Stimulated activated CD4-positive, alpha-beta T cell treated with anti-CD3 and anti-CD28 coated beads, Interleukin-15, amount 100 ng/mL, for 1 hour (primary cell): ENCODE data around the gene PIGK.

Experiments used
- DNase-seq, 2 donors: peaks; one replicate each; pipeline ENCODE4 v3.0.0-alpha.2; 2020; ENCODE audit warnings: low read depth in 1 of 2, low spot score in 1 of 2

The PIGK gene

GRCh38 chr1:77100875-77101274 is 118.4 kb downstream of the PIGK start:
- DNase-seq = no peak

- no peak for DNase-seq
These were observed 122.6 kb downstream of the PIGK start for GRCh38 chr1:77096496-77097255.

GRCh38 chr1:77095236-77095635 is 124.0 kb downstream of the PIGK start:
- DNase-seq = no peak

- no peak for DNase-seq
These were observed 129.5 kb downstream of the PIGK start for GRCh38 chr1:77089756-77090155.

DNA sequence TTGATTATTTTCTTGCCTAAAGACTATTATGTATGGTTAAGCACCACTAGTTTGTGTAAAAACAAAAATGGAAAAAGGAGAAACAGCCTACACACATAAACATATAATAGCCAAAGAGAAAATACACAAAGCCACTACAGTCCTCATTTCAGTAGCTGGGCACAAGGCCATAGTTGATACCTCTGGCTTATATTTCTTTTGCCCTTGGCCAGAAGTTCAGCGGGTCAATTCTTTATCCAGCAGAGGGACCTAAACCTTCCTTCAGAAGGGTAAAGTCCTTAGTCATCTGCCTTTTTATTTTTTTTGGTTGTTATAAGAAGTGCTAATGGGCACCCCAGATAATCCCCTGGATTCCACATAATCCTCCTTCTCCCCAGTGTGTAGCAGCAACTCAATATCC is 134.1 kb downstream of the PIGK start:
- DNase-seq = no peak

- DNase-seq = no peak
These were observed 134.8 kb downstream of the PIGK start for GRCh38 chr1:77084457-77084856.

DNA sequence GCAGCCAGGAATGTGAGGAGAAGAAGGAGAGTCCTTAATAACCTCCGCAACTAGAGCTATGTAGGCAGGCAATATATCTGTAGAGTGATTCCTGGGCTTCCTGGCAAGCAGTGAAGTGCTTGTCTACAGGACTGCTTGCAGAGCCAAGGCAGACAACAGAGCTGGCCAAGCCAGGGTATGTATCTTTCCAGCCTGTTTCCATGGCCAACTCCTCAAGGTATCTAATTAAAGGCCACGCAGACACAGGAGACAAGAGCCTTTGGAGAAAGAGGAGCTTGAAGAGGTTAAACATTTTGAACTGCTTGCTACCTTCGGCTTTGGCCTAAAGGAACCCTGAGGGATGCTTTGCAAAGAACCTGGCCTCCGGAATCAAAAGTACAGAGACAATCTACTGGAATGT is 137.4 kb downstream of the PIGK start:
- no peak for DNase-seq

DNA sequence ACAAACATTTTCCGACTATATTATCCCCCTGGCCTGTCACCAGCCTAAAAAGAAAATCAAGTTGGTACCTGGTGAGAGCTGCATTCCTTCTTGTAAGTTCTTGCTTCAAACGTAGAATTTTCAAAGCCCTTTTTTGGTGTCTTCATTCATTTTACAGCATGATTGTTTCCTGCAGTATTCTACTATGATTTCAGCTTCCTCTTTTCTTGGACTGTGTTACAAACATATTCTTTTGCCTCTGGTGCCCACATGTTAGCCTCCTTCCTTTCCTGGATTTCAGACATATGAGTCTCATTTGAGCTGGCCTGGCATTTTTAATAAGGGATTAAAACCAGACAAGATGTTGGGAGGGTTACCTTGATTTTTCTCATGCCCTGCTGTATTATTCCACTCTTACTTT is 142.5 kb downstream of the PIGK start:
- no peak for DNase-seq

GRCh38 chr1:77068013-77068412 is 151.2 kb downstream of the PIGK start:
- DNase-seq = no peak

DNA sequence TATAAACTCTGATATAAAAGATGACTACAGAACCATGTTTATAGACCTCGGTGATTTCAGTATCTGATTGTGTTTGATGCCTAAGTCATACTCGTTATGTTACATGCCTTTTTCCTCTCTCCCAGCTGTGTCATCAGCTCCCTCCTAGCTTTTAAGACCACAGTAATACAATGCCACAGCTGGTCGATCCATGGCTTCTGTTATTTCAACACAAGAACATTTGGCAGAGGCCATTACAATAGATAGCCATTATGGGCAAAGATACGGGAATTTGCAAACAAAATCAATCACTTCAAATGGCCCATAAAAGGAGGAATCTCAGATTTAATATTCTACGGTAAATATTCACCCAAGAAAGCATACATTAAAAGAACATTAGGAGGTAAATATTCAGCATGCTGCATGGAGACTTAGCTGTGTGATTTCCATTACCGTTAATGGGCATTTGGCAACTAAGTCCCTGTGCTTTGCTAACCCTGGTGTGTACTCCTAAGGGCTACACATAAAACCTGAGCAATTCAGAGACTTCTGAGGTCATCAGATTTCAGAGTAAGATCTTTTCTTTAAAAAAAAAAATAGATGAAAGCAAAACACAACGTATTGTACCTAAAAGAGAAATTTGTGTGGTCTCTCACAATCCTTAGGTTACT is 153.4 kb downstream of the PIGK start:
- no peak for DNase-seq

DNA sequence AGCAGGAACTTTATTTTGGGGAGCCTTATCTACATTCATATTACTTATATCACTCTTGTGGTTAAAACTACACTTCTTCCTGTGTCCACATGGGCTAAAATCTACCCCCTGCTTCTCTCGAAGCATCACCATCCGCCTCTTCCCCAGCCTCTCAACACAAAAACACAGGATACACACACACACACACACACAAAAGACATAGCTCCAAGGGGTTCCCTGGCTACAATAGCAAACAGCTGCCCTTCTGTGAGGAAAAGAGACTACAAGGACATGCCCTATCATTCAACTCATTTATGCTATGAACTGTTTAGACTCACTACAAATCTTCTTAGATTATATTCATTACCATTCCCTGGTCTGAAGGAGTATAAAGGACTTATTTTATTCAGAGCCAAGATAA is 155.0 kb downstream of the PIGK start:
- DNase-seq = no peak

DNA sequence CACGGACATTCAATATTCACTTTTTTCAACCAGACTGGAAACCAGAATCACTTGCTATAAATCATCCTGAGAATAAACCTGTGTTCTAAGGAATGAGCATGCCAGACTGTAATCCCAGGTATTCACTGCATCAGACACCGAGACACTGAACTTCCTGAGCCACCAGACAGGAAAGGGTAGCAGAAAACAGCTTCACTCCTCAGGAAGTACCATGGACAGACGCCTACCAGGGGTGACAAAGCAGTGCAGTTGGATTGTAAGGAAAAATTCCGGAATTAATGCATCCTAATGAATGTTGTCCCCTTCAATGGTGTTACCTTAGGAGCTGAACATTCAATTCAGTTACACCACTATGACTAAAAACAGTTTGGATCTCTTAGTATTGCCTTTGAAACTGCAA is 156.1 kb downstream of the PIGK start:
- DNase-seq = no peak

GRCh38 chr1:77061162-77061561 is 158.1 kb downstream of the PIGK start:
- DNase-seq = no peak

- no peak for DNase-seq
These were observed 159.2 kb downstream of the PIGK start for GRCh38 chr1:77060000-77060399.

DNA sequence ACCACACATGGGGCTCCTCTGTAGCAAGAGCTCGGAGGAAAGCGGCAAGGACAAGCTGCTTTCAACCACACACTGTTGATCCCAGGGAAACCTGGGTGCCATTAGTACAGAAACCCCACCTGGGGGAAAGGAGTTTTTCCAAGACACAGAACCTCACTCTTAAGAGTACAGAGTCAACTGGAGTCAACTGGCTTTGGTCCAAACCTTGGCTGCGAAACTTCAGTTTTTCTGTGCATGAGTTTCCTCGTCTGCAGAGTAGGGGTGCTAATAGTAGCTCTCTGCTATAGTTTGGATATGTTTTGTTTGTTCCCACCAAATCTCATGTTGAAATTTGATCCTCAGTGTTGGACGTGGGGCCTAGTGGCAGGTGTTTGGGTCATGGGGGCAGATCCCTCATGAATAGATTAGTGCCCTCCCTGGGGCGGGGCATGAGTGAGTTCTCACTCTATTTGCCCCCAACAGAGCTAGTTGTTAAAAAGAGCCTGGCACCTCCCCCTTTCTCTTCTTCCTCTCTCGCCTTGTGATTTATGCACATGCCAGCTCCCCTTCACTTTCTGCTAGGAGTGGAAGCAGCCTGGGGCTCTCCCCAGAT is 161.1 kb downstream of the PIGK start:
- DNase-seq = no peak

DNA sequence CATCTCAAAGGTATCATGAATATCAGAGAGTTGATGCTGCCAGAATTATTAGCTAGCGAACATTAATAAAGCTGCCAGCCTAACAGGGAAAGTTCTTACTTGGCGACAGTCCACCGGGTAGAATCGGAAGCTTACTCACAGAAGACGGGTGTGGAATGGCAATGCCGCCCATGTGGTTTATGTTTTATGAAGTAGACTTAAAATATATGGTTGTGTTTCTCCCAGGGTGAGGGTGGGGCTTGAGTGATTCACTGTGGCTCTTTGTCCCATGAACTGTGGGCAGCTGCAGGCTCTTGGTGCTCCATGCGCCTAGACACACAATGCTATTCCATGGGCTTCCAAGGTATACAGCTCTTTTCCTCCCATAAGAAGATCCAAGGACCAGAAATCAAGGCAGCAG is 162.7 kb downstream of the PIGK start:
- DNase-seq = no peak

DNA sequence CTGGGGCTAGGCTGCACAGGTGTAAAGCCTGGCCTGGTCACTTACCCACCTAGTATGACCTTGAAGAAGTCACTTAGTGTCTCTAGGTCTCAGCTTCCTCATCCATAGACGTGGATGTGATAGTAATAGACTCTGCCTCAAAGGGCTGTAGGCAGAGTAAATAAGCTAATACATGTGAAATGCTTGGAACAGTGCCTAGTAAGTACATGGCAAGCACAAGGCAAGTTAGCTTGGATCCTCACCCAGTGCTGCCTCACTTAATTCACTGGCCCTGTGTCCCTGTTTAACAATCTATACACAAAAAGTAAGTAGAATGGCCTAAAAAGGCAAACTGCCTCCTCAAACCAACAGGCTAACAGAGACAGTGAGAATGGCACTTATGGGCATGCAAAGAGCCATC is 167.8 kb downstream of the PIGK start:
- no peak for DNase-seq

GRCh38 chr1:77048615-77049005 is 170.6 kb downstream of the PIGK start:
- DNase-seq = no peak

DNA sequence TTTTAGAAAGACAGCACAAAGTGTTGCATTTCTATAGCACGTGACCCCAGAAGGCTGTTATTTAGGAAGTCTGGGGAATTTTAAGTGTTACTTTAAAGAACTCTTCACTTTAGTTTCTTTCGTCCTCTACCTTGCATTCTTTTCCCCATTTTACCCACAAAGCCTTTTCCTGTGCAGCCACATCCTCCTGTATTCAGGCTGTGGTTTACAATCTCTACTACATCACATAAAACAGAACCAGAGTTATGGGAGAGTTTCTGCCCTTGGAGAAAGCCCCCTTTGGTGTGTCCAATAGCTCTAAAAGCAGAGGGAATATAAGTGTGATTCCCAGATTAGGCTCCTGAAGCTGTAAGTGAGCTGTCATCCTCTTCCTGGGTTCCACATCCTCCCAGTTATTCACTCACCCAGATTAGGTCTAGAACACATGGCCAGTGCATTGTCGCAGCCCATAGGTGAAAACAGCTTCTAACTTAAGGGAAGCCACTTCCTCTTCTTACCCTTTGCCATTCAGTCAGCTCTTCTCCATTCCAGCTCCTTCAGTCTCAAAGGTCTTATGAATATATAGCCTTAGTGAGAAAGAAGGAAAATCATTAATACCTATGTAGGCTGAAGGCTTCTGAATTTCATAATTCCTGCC is 171.1 kb downstream of the PIGK start:
- no peak for DNase-seq

GRCh38 chr1:77047575-77047974 is 171.7 kb downstream of the PIGK start:
- DNase-seq = no peak

GRCh38 chr1:77044133-77044849 is 174.9 kb downstream of the PIGK start:
- DNase-seq = no peak
